Neural progenitor cell (in vitro differentiated cells): ENCODE data around the gene PLIN4. TPM values are rescaled to one million over a fixed set of nuclear protein-coding genes. Genes with fewer than 3 reads are reported as not detected.

Experiments
- DNase-seq: peaks from one replicate; pipeline ENCODE4 v3.0.0-alpha.2; 2016; ENCODE audit warnings: low spot score
- H2AFZ ChIP-seq: fragments of 200-600 bp; sonication (generic); replicated peaks from 2 replicates; pipeline ENCODE4 v1.6.1; 2016; ENCODE audit warnings: antibody characterized with exemption
- H3F3A ChIP-seq: fragments of 200-600 bp; sonication (generic); 2 replicates; pipeline ENCODE4 v1.6.1; 2016; ENCODE audit warnings: antibody characterized with exemption, low read depth
- H3K27ac ChIP-seq: fragments of 200-600 bp; sonication (generic); 2 replicates; pipeline ENCODE4 v1.5.1; 2016; ENCODE audit warnings: mild to moderate bottlenecking
- H3K27me3 ChIP-seq: fragments of 200-600 bp; sonication (generic); 2 replicates; pipeline ENCODE4 v1.6.1; 2016; ENCODE audit warnings: mild to moderate bottlenecking, moderate library complexity
- H3K36me3 ChIP-seq: fragments of 200-600 bp; sonication (generic); 2 replicates; pipeline ENCODE4 v1.5.1; 2016
- H3K4me1 ChIP-seq: fragments of 200-600 bp; sonication (generic); 2 replicates; pipeline ENCODE4 v1.6.1; 2016; ENCODE audit warnings: mixed run types
- H3K4me2 ChIP-seq: fragments of 200-600 bp; sonication (generic); 2 replicates; pipeline ENCODE4 v1.6.1; 2016
- H3K4me3 ChIP-seq: fragments of 200-600 bp; sonication (generic); 2 replicates; pipeline ENCODE4 v1.5.1; 2016
- H3K79me2 ChIP-seq: fragments of 200-600 bp; sonication (generic); 2 replicates; pipeline ENCODE4 v1.6.1; 2016; ENCODE audit warnings: low read depth
- H3K9ac ChIP-seq: fragments of 200-600 bp; sonication (generic); 2 replicates; pipeline ENCODE4 v1.6.1; 2016
- H3K9me3 ChIP-seq: fragments of 200-600 bp; sonication (generic); 2 replicates; pipeline ENCODE4 v1.5.1; 2016; ENCODE audit warnings: low read depth
- H4K20me1 ChIP-seq: fragments of 200-600 bp; sonication (generic); 2 replicates; pipeline ENCODE4 v1.6.1; 2016; ENCODE audit warnings: low read depth
- H3K27ac Mint-ChIP-seq: 3 replicates; pipeline ENCODE4 v1.8.0; 2021; ENCODE audit warnings: mixed read lengths
- H3K27me3 Mint-ChIP-seq: 2 replicates; pipeline ENCODE4 v1.8.0; 2022; ENCODE audit warnings: low read depth, mild to moderate bottlenecking, inconsistent platforms, moderate library complexity, mixed read lengths; ENCODE audit not compliant: insufficient read depth
- H3K36me3 Mint-ChIP-seq: 3 replicates; pipeline ENCODE4 v1.8.0; 2021; ENCODE audit warnings: mixed read lengths
- H3K4me1 Mint-ChIP-seq: 3 replicates; pipeline ENCODE4 v1.8.0; 2021; ENCODE audit warnings: mixed read lengths
- H3K4me3 Mint-ChIP-seq: 3 replicates; pipeline ENCODE4 v1.8.0; 2021; ENCODE audit warnings: mild to moderate bottlenecking, moderate library complexity, mixed read lengths
- H3K9me3 Mint-ChIP-seq: 3 replicates; pipeline ENCODE4 v1.8.0; 2020; ENCODE audit warnings: mixed read lengths
- EZH2 ChIP-seq: fragments of 200-600 bp; sonication (generic); IDR thresholded peaks from 2 replicates; pipeline ENCODE4 v1.6.1; 2017; ENCODE audit warnings: antibody characterized with exemption, mild to moderate bottlenecking, moderate library complexity
- EZH2phosphoT487 ChIP-seq: fragments of 200-600 bp; sonication (generic); IDR thresholded peaks from 2 replicates; pipeline ENCODE4 v1.6.1; 2017; ENCODE audit warnings: antibody characterized with exemption
- total RNA-seq: library from RNA; depleted of rRNA; stranded (reverse); fragments of >200 nt; gene quantifications from 2 replicates; pipeline ENCODE4 v1.2.3, GENCODE V29; 2015; ENCODE audit warnings: low replicate concordance
- TF ChIP-seq, protein P1 (sequence below): fragments of 200-600 bp; sonication (generic); IDR thresholded peaks from 2 replicates; pipeline ENCODE4 v1.5.1; 2017; ENCODE audit warnings: antibody characterized with exemption, mild to moderate bottlenecking

Gene PLIN4
- total RNA-seq, 1 donor from 2014 or later: not detected

GRCh38 chr19:4525563-4526002, 7.3 kb upstream of the PLIN4 start:
- H3K4me1 Mint-ChIP-seq: no peaks in the 10 kb centered on the region
- Histone ChIP-seq H3K4me2 (no peak overlapping the region), H3K79me2 (no peaks in the 10 kb centered on the region), H3F3A (no peaks in the 10 kb centered on the region), H3K9me3 (no peaks in the 10 kb centered on the region), H3K27ac (no peak overlapping the region), H3K27me3 (peaks cover 7% of the 10 kb centered on the region), H3K4me1 (no peaks in the 10 kb centered on the region), H2AFZ (no peak overlapping the region), H4K20me1 (peaks cover 3% of the 10 kb centered on the region), H3K9ac (no peak overlapping the region), H3K36me3 (no peaks in the 10 kb centered on the region), H3K4me3 (no peak overlapping the region)
- H3K27me3 Mint-ChIP-seq: peaks cover 8% of the 10 kb centered on the region
- no peaks in the 10 kb centered on the region for H3K9me3 Mint-ChIP-seq
- H3K36me3 Mint-ChIP-seq: no peaks in the 10 kb centered on the region
- no peak overlapping the region for H3K27ac Mint-ChIP-seq
- no peak overlapping the region for H3K4me3 Mint-ChIP-seq
- no peak for DNase-seq
- TF ChIP-seq EZH2phosphoT487: no peak
- no peak for TF ChIP-seq EZH2
- TF ChIP-seq, protein P1, sequence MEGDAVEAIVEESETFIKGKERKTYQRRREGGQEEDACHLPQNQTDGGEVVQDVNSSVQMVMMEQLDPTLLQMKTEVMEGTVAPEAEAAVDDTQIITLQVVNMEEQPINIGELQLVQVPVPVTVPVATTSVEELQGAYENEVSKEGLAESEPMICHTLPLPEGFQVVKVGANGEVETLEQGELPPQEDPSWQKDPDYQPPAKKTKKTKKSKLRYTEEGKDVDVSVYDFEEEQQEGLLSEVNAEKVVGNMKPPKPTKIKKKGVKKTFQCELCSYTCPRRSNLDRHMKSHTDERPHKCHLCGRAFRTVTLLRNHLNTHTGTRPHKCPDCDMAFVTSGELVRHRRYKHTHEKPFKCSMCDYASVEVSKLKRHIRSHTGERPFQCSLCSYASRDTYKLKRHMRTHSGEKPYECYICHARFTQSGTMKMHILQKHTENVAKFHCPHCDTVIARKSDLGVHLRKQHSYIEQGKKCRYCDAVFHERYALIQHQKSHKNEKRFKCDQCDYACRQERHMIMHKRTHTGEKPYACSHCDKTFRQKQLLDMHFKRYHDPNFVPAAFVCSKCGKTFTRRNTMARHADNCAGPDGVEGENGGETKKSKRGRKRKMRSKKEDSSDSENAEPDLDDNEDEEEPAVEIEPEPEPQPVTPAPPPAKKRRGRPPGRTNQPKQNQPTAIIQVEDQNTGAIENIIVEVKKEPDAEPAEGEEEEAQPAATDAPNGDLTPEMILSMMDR: no peak

DNA sequence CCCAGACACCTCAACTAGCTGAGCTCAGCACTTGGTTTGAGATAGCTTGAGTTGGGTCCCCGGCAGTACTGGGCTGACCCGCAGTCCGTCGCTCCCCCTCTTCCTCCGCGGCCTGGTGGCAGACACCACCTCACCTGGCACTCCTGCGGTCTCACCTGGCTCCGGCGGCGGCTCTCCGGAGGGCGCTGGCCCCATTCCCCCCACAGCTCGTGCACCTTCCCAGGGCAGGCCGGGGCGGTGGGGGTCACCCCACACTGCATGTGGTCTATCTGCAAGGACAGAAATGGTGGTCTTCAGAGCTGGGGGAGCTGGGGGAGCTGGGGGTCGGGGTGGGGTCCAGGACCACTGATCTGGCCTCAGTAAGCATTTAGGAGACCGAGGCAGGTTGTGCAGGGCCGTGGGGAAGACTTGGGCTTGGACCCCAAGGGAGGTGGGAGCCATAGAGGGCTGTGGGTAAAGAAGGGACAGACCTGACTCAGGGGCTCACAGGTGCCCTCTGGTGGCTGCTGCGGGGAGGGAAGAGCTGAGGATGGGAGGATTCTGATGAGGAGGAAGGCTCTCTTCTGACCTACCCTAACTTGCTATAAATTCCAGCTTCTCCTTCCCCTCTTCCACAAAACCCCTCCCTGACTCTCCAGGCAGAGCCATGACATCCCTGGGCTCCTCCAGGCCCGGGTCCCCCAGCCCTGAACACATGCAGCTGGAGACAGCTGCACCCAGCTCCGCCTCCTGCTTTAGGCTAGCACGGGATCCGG, 6.7 kb upstream of the PLIN4 start:
- H3K27me3 ChIP-seq: peaks cover 7% of the 10 kb centered on the region
- H3K79me2 ChIP-seq: no peaks in the 10 kb centered on the region
- no peaks in the 10 kb centered on the region for H3K36me3 Mint-ChIP-seq

GRCh38 chr19:4523306-4524110, 5.2 kb upstream of the PLIN4 start:
- Histone ChIP-seq H3K36me3 (no peaks in the 10 kb centered on the region), H3K27ac (no peak overlapping the region), H3K4me3 (no peak overlapping the region), H3K27me3 (peaks cover 7% of the 10 kb centered on the region), H3K4me2 (no peak overlapping the region), H4K20me1 (peaks cover 3% of the 10 kb centered on the region), H3K79me2 (no peaks in the 10 kb centered on the region), H3K9me3 (no peaks in the 10 kb centered on the region), H3F3A (no peaks in the 10 kb centered on the region), H2AFZ (no peak overlapping the region), H3K4me1 (no peaks in the 10 kb centered on the region), H3K9ac (no peak overlapping the region)
- Mint-ChIP-seq H3K36me3 (no peaks in the 10 kb centered on the region), H3K4me3 (no peak overlapping the region), H3K9me3 (peaks cover 3% of the 10 kb centered on the region), H3K4me1 (peaks cover 3% of the 10 kb centered on the region), H3K27ac (no peak overlapping the region), H3K27me3 (peaks cover 13% of the 10 kb centered on the region)
- TF ChIP-seq, protein P1: peak; percentile 63
- no peak for TF ChIP-seq EZH2phosphoT487
- peak; percentile 37 for DNase-seq

More for the DNA sequence above, 6.7 kb upstream of the PLIN4 start:
- Mint-ChIP-seq H3K4me3 (peak overlapping the region; percentile 52), H3K27me3 (peaks cover 11% of the 10 kb centered on the region), H3K4me1 (no peaks in the 10 kb centered on the region), H3K9me3 (peaks cover 1% of the 10 kb centered on the region), H3K27ac (no peak overlapping the region)
- H3K4me1 ChIP-seq: no peaks in the 10 kb centered on the region
- DNase-seq: peak; percentile 61
- no peaks in the 10 kb centered on the region for H3F3A ChIP-seq
- no peak for TF ChIP-seq EZH2phosphoT487
- TF ChIP-seq EZH2: no peak
- TF ChIP-seq, protein P1: peak; percentile 76
- no peak overlapping the region for H2AFZ ChIP-seq
- H3K36me3 ChIP-seq: no peaks in the 10 kb centered on the region
- H3K27ac ChIP-seq: no peak overlapping the region
- no peak overlapping the region for H3K9ac ChIP-seq
- no peak overlapping the region for H3K4me2 ChIP-seq
- no peak overlapping the region for H3K4me3 ChIP-seq
- H3K9me3 ChIP-seq: no peaks in the 10 kb centered on the region
- H4K20me1 ChIP-seq: peaks cover 3% of the 10 kb centered on the region
